Measurements from ENCODE around the gene CA11.
"Not testable (repeated sequence)": the region's sequence is repeated elsewhere in the genome, so short reads cannot be mapped to it uniquely, and the experiment has no call there.

DNA sequence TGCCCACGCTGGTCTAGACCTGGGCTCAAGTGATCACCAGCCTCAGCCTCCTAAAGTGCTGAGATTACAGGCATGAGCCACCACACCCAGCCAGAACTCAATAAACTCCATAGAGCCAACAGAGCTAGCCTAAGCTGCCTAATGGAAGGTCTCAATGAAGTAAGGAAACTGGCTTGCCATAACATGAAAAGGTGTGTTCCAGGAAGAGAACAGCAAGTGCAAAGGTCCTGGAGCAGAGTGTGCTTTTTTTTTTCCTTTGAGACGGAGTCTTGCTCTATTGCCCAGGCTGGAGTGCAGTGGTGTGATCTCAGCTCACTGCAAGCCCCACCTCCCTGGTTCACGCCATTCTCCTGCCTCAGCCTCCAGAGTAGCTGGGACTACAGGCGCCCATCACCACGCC, 11.8 kb upstream of the CA11 start:
- TF ChIP-seq, protein P1, sequence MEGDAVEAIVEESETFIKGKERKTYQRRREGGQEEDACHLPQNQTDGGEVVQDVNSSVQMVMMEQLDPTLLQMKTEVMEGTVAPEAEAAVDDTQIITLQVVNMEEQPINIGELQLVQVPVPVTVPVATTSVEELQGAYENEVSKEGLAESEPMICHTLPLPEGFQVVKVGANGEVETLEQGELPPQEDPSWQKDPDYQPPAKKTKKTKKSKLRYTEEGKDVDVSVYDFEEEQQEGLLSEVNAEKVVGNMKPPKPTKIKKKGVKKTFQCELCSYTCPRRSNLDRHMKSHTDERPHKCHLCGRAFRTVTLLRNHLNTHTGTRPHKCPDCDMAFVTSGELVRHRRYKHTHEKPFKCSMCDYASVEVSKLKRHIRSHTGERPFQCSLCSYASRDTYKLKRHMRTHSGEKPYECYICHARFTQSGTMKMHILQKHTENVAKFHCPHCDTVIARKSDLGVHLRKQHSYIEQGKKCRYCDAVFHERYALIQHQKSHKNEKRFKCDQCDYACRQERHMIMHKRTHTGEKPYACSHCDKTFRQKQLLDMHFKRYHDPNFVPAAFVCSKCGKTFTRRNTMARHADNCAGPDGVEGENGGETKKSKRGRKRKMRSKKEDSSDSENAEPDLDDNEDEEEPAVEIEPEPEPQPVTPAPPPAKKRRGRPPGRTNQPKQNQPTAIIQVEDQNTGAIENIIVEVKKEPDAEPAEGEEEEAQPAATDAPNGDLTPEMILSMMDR (IDR thresholded peaks at IDR 0.05 in 2 of 3, conservative IDR thresholded peaks at IDR 0.05 in 1 of 3; ENCODE audit: insufficient read depth in 2 of 3, low read depth in 1 of 3, low read length in 3 of 3): not testable (repeated sequence)
- not testable (repeated sequence) for TF ChIP-seq NR2C1 (IDR thresholded peaks at IDR 0.05); NR2C1 (tag; IDR thresholded peaks at IDR 0.05); SUPT5H (IDR thresholded peaks at IDR 0.05); PML (IDR thresholded peaks at IDR 0.05; ENCODE audit: low read length); MEIS2 (IDR thresholded peaks at IDR 0.05; ENCODE audit: partially characterized antibody); MAZ (CRISPR knock-in tag; conservative IDR thresholded peaks at IDR 0.05 in 1 of 2, IDR thresholded peaks at IDR 0.05 in 1 of 2); RAD21 (CRISPR knock-in tag; conservative IDR thresholded peaks at IDR 0.05 in 1 of 2, IDR thresholded peaks at IDR 0.05 in 1 of 2); RFX5 (IDR thresholded peaks at IDR 0.05; ENCODE audit: low read depth, low read length)

All from K562 (cell line).